ENCODE data around the gene CYB5RL.

DNA sequence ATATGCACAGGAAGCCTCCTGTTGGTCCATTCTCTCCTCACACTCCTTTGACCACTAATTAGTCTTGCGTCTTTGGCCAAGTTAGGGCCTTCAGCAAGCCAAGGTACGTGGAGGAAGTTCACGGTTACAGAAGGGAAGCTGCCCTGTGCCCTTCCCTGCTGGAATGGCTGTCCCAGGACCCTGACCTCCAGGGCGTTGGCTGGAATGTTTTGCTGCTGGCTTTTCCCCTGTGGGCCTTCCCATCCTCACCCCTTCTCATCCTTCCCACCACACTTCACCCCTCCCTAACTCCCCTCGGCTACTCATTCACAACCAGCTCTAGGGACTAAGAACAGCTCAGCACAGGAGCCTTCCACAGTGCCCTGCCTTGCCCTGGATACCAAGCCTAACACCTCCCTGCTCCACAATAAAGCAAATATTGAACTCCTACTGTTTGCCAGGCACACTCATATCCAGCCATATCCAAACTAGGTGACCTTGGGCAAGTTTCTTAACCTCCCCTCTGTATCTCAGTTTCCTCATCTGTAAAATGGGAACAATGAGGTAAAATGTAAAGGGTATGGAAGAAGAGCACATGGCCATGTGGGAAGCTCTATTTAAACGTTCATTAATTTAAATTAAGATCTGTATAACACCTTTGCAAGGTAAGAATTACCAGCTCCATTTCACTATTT, 38.2 kb downstream of the CYB5RL start:
- TF ChIP-seq CTCF (IDR thresholded peaks at IDR 0.05 in 8 of 11, conservative IDR thresholded peaks at IDR 0.05 in 3 of 11) = no peak
- no peak for TF ChIP-seq POLR2A (IDR thresholded peaks at IDR 0.05)
- peak in 1 of 3 donors; percentile 39 for TF ChIP-seq POLR2AphosphoS5 (IDR thresholded peaks at IDR 0.05)
